ENCODE results near the gene NAA38.

Gene NAA38, protein sequence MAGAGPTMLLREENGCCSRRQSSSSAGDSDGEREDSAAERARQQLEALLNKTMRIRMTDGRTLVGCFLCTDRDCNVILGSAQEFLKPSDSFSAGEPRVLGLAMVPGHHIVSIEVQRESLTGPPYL

DNA sequence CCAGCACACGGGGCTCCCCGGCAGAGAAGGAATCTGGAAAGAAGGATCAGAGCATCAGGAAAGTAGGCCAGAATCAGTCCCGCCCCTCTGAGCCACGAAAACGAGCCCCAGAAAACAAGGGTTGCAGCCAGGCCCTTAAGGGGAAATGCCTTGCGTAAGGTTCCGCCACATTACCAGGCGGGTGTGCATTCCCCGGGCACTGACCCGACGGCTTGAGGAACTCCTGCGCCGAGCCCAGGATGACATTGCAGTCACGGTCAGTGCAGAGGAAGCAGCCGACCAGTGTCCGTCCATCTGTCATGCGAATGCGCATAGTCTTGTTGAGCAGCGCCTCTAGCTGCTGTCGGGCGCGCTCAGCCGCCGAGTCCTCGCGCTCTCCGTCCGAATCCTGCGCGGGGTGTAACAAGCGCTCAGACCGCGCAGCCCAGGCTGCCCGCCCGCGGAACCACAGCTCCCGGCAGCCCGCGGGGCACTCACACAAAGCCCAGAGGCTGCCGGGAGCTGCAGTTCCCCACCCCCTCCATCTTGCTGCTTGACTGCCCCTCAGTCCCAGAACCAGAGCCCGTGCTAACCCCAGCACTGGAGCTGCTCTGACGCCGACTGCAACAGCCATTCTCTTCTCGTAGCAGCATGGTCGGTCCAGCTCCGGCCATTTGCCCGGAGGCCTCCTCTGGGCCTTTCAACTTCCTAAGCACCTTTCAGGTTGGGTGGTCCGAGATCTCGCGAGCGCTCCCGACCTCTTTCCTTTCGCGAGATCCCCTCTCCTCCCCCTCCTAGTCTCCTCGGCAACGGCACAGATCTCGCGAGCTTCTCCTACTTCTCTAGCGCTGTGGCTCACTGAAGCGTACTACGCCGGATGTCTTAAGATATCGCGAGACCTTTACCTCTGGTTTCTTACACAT is at the start of gene NAA38:
TSS of gene NAA38 (minus strand) at position 749 of the 902 bp plus-strand sequence. CDS start at position 653, 96 bp downstream.
- DNase-seq: peak; percentile 99

DNA sequence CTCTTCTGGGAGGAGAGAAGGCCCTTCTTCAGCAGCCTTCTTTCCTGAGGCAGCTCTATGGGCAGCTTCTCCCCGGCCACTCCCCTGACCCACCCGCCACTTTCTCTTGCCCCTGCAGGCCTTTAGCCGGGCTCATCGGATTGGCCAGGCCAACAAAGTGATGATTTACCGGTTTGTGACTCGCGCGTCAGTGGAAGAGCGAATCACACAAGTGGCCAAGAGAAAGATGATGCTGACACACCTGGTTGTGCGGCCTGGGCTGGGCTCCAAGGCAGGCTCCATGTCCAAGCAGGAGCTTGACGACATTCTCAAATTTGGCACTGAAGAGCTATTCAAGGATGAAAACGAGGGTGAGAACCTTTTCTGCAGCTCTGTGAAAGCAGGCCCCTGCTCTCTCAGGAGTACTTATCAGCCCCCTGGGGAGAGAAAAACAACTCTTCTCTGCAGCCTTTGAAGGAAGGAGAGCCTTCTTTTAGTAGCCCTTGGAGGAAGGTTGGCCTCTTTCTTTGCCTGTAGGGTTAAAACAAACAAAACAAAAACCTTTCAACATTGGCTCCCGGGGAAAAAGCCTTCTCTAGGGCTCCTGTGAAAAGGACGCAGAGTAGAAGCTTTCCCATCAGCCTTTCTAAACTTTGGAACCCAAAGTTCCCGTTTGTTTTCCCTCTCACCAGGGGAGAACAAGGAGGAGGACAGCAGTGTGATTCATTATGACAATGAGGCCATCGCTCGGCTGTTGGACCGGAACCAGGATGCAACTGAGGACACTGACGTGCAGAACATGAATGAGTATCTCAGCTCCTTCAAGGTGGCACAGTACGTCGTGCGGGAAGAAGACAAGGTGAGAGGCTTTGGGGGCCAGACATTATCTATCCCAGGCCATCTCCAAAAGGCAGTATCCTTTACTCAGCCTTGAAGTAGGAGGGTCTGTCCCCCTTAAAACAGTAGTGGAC is 46.1 kb upstream of the NAA38 start:
- DNase-seq: no peak

- DNase-seq: no peak
Observed at GRCh38 chr17:7897773-7898172, 40.4 kb upstream of the NAA38 start.

DNA sequence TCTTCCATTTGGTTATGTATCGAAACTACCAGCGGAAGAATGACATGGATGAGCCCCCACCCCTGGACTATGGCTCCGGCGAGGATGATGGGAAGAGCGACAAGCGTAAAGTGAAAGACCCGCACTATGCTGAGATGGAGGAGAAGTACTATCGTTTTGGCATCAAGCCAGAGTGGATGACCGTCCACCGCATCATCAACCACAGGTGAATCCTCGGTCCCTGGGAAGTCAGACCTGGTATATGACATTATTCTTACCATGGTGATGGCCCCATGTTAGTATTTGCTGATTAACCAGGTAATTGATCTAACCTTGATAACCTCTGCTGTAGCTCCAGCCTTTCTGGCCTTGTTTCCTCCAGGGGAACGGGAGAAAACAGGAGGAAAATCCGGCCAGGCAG is 39.7 kb upstream of the NAA38 start:
- DNase-seq: no peak

GRCh38 chr17:7894866-7895265 is 37.5 kb upstream of the NAA38 start:
- no peak for DNase-seq

GRCh38 chr17:7894226-7894625 is 36.9 kb upstream of the NAA38 start:
- no peak for DNase-seq

- DNase-seq: no peak
Observed at GRCh38 chr17:7893187-7893880, 36.0 kb upstream of the NAA38 start.

DNA sequence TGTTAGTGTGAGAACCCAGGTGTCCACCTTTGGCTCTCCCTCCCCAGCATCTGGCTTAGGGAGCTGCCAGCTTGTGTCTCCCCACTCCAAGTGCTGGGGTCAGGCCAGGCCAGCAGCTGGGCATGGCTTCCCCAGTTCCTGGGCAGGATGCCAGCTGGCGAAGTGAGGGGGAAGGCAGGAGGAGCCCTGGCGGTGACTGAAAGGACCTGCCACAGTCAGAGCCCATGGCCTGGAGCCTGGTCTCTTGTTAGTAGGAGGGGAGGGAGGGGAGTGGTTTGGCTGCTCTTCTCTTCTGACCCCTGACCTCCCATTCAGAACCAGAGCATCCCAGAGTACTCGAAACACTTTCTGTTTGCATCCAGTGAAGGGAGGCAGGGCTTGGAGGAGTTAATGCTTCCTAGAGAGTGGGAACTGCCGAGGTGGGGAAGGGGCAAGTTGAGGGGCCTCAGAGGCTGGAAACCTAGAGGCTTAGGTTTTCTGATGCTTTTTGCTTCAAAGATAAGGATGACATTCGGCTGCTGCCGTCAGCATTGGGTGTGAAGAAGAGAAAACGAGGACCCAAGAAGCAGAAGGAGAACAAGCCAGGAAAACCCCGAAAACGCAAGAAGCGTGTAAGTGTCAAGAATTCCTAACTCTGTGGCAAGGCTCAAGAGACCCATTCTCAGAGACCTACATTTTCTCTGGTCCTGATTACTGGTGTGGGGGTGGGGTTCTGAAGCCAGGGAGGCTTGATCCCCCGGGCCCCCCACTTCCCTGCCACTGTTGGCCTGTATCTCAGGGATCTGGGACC is 32.0 kb upstream of the NAA38 start:
- DNase-seq: peak; percentile 94

GRCh38 chr17:7888184-7888920 is 31.0 kb upstream of the NAA38 start, which contains the start of gene CHD3:
TSS of gene CHD3 (plus strand) at chr17:7888789. CDS start at chr17:7889001, 212 bp downstream.
- DNase-seq: no peak

DNA sequence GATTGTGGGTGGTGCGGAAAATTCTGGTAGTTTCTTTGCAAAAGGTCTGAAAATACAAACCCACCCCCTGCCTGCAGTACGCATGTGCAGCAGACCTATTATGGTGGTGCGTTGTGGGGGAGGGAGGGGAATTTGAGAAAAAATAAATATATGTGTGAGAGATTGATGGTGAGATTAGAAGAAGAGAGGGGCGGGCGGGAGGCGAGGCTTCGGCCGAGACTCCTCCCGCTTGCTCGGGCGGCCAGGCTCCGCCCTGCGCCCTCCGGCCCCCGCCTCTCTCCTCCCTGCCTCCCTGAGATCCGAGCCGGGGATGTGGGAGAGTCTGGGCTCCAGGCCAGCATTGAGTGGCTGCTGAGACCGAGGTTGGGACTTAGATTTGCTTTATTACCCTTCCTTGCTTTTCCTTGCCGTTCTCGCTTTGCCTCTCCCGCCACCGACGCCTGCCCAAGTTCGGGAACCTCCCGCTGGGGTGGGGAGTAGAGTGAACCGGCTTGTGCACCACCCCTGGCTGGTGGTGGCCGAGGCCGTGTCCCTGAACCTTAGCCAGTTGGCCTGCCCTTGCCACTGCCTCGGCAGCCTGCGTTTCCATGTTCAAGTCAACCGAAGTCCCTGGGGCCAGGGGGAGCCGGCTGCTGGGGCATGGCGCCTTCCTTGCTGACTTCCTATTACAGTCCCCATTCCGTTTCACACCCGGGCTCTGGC is 30.3 kb upstream of the NAA38 start:
- peak; percentile 94 for DNase-seq

DNA sequence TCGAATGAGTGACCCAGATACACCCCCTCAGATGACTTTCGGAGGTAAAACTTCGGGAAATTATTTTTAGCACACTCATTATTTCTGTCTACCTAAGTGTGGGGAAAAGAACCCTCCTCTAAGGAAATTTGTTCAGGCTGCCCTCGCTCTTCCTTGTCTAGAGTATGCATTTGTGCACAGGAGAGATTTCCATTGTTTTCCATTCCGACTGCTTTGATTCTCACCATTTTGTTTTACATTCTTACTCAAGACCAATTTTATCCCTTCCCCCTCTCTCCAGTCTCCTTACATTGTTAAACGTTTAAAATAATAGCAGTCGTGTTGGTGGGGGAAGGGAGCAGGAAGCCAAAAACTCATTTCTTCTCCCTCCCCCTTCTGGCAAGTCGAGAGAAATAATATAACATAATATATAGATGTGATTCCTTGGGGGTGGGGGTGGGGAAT is 29.7 kb upstream of the NAA38 start:
- no peak for DNase-seq

DNA sequence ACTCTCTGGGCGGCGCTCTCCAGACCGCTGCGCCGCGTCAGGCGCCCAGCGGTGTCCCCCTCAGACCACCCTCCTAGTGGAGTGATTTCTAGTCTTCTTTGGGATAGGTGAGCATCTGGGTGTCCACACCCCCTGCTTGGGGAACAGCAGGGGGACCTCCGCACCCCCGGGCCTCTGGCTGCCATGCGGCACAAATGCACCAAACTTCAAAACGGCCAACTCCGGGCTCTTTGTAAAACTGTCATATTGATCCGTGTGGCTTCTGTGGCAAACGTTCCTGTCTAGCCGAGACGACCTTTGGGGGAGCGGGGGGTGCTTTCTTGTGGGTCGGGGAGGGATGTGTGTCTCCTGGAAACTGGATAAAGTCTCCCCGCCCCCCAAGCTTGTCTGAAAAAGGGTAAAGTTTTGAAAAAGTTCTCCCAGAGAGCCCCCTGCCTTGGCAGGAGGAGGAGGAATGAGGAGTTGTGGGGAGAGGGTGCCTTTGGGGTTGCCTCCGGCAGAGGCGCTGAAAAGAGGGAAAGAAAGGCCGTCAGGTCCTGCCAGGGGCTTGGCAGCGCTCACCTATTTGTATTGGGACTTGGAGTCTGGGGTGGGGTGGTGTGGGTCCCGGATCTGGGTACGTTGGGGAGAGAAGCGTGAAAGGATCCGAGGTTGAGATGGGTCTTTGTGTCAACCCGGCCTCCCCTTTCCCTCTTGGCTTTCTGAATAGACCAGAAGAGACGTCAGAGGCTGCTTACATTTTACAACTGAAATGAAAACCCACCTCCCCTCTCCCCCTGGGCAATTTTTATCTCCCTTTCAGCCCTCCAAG is 29.1 kb upstream of the NAA38 start:
- peak; percentile 27 for DNase-seq

DNA sequence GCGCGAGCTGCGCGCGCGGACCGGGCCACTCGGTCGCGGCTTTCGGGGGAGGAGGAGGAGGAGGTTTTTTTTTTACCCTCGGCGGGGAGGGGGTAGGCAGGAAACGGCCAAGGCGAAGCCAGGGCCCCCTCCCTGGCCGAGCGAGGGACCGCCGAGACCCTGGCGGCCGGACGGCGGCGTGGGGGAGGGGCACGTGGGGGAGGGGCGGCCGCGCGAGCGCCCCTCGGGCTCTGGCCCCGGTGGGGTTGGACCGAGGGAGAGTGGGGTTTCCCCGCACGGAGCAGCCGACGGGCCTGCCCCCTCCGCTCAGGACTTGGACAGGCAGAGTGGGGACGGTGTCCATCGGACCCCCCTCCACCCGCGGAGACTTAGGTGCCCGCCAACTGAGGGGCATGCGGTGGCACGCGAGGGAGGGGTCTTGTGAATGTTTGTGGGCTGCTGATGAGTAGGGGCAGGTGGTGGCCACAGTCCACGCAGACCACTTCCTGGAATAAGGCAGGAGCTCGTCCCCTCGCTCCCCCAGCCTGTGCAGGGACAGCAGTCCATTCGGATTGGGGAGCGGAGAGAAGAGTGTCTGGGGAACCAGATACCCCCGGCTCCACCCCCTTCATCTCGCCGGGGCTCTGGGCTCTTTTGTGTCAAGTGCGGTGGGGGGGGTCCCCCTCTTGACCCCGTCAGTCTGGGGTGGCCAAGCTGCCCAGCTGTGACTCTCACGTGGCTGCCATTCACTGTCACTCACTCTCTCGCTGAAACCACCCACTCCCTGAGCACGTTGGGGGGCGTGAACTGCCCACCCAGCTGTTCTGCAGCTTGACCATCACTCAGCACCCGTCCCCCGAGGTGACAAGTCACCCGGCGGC is 28.2 kb upstream of the NAA38 start:
- DNase-seq: peak; percentile 45

DNA sequence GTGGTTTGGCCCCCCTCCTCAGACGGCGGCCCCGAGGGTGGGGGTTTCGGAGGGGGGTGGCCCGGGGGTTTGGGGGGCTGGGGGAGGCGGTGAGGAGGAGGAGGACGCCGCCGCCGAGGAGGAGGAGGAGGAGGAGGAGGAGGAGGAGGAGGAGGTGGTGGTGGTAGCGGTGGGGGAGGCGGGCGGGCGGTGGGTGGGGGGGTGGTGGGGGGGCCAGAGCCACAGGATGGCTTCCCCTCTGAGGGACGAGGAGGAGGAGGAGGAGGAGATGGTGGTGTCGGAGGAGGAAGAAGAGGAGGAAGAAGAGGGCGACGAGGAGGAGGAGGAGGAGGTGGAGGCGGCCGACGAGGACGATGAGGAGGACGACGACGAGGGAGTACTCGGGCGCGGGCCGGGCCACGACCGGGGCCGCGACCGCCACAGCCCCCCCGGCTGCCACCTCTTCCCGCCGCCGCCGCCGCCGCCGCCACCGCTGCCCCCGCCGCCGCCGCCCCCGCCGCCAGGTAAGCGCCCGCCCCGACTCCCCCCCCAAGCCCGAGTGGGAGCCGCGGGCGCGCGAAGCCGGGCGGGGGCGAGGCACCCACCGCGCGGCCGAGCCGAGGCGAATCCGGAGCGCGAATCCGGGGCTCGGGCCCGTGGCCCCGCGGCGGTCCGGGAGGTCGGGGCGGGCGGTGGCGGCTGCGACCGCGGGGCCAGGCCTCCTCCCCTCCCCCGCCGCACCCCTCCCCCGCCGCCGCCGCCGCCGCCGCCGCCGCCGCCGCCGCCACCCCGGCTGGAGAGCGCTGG is 27.4 kb upstream of the NAA38 start:
- no peak for DNase-seq

DNA sequence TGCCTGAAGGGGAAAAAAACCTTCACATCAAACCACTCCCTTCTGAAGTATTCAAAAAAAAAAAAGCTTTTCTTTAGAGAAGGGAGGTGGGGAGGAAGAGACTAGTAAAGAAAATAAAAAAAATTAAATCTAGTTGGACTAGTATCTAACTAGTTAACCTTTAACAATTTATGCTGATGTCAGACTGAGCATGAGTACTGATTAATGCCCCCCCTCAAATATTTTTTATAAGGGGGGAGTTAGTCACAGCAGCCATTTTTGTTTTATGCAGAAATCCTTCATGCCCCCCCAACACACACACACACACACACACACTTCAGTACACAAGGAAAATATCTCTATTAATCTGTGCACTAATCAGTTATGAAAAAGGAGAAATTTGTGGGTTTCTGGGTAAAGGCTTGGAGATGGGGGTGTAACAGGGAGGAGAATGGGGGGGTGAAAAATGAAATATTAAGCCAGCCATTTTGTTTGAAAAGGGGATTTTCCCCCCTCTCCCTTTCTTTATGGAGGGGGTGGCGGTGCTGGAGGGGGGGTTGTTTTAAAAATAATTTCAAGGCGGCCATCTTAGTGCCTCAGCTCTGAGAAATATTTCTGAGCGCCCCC is 26.5 kb upstream of the NAA38 start:
- peak; percentile 59 for DNase-seq

- no peak for DNase-seq
Observed at GRCh38 chr17:7882629-7883028, 25.3 kb upstream of the NAA38 start.

DNA sequence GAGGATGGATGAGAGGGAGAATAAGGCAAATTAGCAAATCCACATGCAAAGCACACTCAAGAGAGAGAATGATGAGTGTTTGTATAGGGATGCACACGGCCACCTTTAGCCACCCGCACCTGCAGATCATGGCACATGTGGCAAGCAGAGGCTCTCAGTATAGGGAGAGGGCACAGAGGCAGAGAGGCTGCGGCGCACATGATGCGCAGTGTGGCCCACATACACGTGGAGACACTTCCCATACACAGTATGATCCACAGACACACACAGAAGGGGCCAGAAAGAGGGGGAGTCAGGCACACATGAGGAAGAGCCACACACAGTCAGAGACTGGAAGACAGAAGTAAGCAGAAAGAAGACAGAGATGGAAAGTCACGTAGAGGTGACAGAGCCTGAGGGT is 24.7 kb upstream of the NAA38 start:
- peak; percentile 21 for DNase-seq
